Osteoblast (primary cell): ENCODE results near the gene PTOV1. TPM values are rescaled to one million over a fixed set of nuclear protein-coding genes. Genes with fewer than 3 reads are reported as not detected.

Experiments used
- DNase-seq: peaks from one replicate; pipeline ENCODE4 v3.0.0; 2011; ENCODE audit warnings: low spot score, mixed read lengths; ENCODE audit not compliant: insufficient read length; ENCODE audit errors: missing footprints
- H2AFZ ChIP-seq: 2 replicates; pipeline ENCODE4 v1.6.0; 2011; ENCODE audit warnings: mild to moderate bottlenecking, low read length
- H3K27ac ChIP-seq: 2 replicates; pipeline ENCODE4 v1.5.1; 2011; ENCODE audit warnings: mild to moderate bottlenecking, low read depth, low read length, moderate library complexity
- H3K27me3 ChIP-seq: 2 replicates; pipeline ENCODE4 v1.6.0; 2012; ENCODE audit warnings: mild to moderate bottlenecking, control low read depth, inconsistent platforms, low read length, moderate library complexity; ENCODE audit not compliant: insufficient read depth
- H3K36me3 ChIP-seq: 2 replicates; pipeline ENCODE4 v1.5.1; 2011; ENCODE audit warnings: mild to moderate bottlenecking, low read length, control low read depth, moderate library complexity; ENCODE audit not compliant: insufficient read depth
- H3K4me1 ChIP-seq: 2 replicates; pipeline ENCODE4 v1.5.1; 2011; ENCODE audit warnings: mild to moderate bottlenecking, low read length, control low read depth, moderate library complexity; ENCODE audit not compliant: insufficient read depth
- H3K4me2 ChIP-seq: 2 replicates; pipeline ENCODE4 v1.6.0; 2011; ENCODE audit warnings: mild to moderate bottlenecking, low read length; ENCODE audit not compliant: insufficient read depth
- H3K4me3 ChIP-seq: fragments of 200-600 bp; sonication (generic); 3 replicates; pipeline ENCODE4 v1.5.1; 2012; ENCODE audit warnings: mild to moderate bottlenecking, low read length, inconsistent platforms; ENCODE audit not compliant: insufficient read depth
- H3K79me2 ChIP-seq: 2 replicates; pipeline ENCODE4 v1.6.0; 2012; ENCODE audit warnings: mild to moderate bottlenecking, low read length, control low read depth, inconsistent platforms; ENCODE audit not compliant: insufficient read depth
- H3K9me3 ChIP-seq: 2 replicates; pipeline ENCODE4 v1.5.1; 2011; ENCODE audit warnings: low read depth, low read length, control low read depth
- H4K20me1 ChIP-seq: 2 replicates; pipeline ENCODE4 v1.6.0; 2012; ENCODE audit warnings: mild to moderate bottlenecking, low read length, control low read depth; ENCODE audit not compliant: insufficient read depth
- total RNA-seq: library from RNA; depleted of rRNA; stranded (reverse); fragments of >200 nt; gene quantifications from 2 replicates; pipeline ENCODE4 v1.2.3, GENCODE V29; 2012
- TF ChIP-seq, protein P1 (sequence below): IDR thresholded peaks from 2 replicates; pipeline ENCODE4 v1.5.1; 2011; ENCODE audit warnings: mild to moderate bottlenecking, low read depth, low read length, moderate library complexity; ENCODE audit errors: extremely low read depth

PTOV1 gene
- total RNA-seq, 1 donor = 39.4 TPM

DNA sequence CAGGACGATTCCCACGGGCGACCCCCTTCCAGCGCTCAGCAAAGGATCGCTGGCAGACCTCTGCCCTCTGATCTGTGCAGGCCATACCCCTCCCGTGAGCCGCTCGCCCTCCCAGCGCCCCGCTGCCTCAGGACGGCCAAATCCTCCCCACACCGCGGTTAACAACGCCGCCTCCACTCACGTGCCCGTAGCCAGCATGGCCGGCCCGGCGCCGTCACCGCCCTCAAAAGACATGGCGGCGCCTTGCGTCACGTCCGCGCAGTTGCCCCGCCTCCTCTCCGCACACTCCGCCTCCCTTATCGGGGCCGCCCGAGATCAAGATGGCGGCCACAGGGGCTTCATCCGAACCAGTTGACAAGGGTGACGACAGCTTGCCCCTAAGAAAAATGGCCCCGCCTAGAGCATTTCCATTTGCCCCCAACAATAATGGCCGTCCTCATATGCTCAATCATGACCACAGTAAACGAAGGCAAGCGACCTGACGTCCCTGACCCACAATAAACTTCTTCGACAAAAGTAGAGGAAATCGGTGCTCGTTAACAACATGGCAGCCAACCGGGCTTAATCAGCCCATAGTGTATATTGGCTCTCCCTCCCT is 25.6 kb downstream of the PTOV1 start:
- H3K79me2 ChIP-seq = peaks cover 49% of the 10 kb centered on the region
- peaks cover 22% of the 10 kb centered on the region for H3K36me3 ChIP-seq
- H3K27ac ChIP-seq = peak overlapping the region; percentile 100
- H2AFZ ChIP-seq = peak overlapping the region; percentile 98
- H3K9me3 ChIP-seq = no peaks in the 10 kb centered on the region
- no peaks in the 10 kb centered on the region for H3K27me3 ChIP-seq
- H3K4me2 ChIP-seq = peak overlapping the region; percentile 94
- peaks cover 4% of the 10 kb centered on the region for H4K20me1 ChIP-seq
- H3K4me1 ChIP-seq = peaks cover 20% of the 10 kb centered on the region
- TF ChIP-seq, protein P1, sequence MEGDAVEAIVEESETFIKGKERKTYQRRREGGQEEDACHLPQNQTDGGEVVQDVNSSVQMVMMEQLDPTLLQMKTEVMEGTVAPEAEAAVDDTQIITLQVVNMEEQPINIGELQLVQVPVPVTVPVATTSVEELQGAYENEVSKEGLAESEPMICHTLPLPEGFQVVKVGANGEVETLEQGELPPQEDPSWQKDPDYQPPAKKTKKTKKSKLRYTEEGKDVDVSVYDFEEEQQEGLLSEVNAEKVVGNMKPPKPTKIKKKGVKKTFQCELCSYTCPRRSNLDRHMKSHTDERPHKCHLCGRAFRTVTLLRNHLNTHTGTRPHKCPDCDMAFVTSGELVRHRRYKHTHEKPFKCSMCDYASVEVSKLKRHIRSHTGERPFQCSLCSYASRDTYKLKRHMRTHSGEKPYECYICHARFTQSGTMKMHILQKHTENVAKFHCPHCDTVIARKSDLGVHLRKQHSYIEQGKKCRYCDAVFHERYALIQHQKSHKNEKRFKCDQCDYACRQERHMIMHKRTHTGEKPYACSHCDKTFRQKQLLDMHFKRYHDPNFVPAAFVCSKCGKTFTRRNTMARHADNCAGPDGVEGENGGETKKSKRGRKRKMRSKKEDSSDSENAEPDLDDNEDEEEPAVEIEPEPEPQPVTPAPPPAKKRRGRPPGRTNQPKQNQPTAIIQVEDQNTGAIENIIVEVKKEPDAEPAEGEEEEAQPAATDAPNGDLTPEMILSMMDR = no peak
- H3K4me3 ChIP-seq = peak overlapping the region; percentile 100
- peak; percentile 97 for DNase-seq

DNA sequence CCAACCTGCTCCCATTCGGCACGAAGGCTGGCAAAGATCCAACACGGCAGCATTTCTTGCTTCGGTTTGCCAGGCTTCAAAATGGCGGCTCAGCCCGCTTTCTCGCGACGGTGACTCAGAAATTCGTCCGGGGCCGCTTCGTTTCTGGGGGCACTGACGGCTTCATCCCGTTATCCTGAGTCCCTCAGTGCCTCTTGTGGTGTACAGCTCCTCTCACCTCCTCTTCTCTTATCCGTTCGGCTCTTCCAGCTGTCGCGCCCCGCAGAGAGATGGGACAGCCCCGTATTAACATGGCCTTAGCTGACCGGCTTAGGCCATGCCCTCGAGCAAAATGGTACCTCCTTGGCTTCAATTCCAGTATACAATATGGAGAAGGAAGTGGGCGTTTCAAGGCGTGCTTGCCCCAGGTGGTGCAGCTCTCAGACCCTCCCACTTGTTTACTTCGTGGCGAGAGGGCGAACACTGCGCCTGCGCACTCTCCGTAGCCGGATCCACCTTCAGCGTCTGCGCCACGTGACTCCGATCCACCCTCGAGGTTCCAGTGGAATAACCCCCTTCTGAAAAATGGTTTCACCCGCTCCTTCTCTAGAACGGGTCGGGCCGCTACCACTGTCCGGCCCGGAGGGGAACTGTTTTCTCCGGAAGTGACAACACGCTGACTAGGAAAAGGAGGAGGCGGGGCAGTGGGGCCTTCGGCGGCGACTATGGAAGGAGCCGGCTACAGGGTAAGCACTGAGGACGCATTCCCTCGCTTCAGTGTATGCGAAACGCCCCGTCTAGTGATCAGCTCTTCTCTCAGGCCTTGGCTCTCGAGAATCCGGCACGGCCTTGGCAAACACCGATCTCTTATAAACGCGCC is 26.3 kb downstream of the PTOV1 start, which contains the start of the genes AKT1S1 and TBC1D17:
Gene AKT1S1, minus strand, starts transcription at position 336 of the 859 bp plus-strand sequence. CDS start 4,060 bp downstream, outside the sequence.
Gene TBC1D17, plus strand, starts transcription at position 683 of the 859 bp plus-strand sequence. Its CDS starts 22 bp downstream, at position 705.
- Histone ChIP-seq H3K36me3 (peaks cover 26% of the 10 kb centered on the region), H3K27ac (peak within 1 kb of the TSS; percentile 100), H3K27me3 (no peaks in the 10 kb centered on the region), H3K4me3 (peak within 1 kb of the TSS; percentile 100), H2AFZ (peak within 1 kb of the TSS; percentile 98), H3K79me2 (peaks cover 46% of the 10 kb centered on the region), H3K4me2 (peak within 1 kb of the TSS; percentile 94), H3K9me3 (no peaks in the 10 kb centered on the region), H3K4me1 (peaks cover 20% of the 10 kb centered on the region), H4K20me1 (peaks cover 4% of the 10 kb centered on the region)
- peak; percentile 100 for DNase-seq
- TF ChIP-seq, protein P1 = no peak

DNA sequence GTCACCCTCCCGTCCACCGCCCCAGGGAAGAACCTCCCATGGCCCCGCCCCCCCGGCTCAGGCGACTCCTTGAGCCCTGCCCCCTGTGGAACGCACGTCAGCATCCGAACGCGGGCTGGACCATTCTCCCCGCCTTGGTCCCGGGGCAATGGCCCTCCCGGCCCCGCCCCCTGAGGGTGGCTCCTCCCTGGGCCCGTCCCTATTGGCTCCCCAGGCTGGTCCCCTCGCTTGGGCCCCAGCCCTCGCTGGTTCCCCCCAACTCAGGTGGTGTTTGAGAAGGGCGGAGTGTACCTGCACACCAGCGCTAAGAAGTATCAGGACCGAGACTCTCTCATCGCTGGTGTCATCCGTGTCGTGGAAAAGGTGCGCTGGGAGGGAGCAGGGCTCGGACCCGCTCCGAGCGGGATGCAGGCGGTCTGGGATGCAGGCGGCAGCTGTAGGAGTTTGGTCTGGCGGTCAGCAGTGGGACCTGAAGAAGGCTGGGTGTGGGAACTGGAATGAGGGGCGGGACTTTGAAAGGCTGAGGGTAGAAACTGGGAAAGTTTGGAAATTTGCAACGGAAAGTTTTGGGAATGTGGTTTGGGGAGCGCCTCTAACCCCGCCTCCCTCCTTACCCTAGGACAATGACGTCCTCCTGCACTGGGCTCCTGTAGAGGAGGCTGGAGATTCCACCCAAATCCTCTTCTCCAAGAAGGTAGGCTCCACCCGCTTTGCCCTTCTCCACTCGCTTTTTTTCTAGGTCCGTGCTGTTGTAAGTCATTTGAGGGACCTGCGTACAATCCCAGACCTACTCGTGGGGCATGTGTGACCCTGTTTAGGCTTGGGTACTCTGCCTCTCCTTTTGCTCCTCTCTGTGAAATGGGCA is 27.2 kb downstream of the PTOV1 start:
- Histone ChIP-seq H4K20me1 (peaks cover 4% of the 10 kb centered on the region), H3K4me2 (peak overlapping the region; percentile 94), H3K36me3 (peaks cover 33% of the 10 kb centered on the region), H2AFZ (peak overlapping the region; percentile 96), H3K79me2 (peaks cover 41% of the 10 kb centered on the region), H3K27me3 (no peaks in the 10 kb centered on the region), H3K4me1 (peaks cover 20% of the 10 kb centered on the region), H3K27ac (peak overlapping the region; percentile 100), H3K4me3 (peak overlapping the region; percentile 100), H3K9me3 (no peaks in the 10 kb centered on the region)
- TF ChIP-seq, protein P1 = no peak
- peak; percentile 100 for DNase-seq
